ENCODE measurements around the gene ELOVL6.
"Not testable (repeated sequence)": the region's sequence is repeated elsewhere in the genome, so short reads cannot be mapped to it uniquely, and the experiment has no call there.

ELOVL6 gene

GRCh38 chr4:110085131-110085530 lies 113.3 kb downstream of the ELOVL6 start:
- in situ Hi-C loops (cut with HindIII; ENCODE audit: low sequenced_read_pairs) = no loop called here

GRCh38 chr4:110084154-110084553 lies 114.3 kb downstream of the ELOVL6 start:
- in situ Hi-C loops (cut with HindIII; ENCODE audit: low sequenced_read_pairs) = no loop called here

GRCh38 chr4:110078148-110078547 lies 120.3 kb downstream of the ELOVL6 start:
- in situ Hi-C loops (cut with HindIII; ENCODE audit: low sequenced_read_pairs) = not testable (repeated sequence)

- in situ Hi-C loops (cut with HindIII; ENCODE audit: low sequenced_read_pairs) = not testable (repeated sequence)
Observed at GRCh38 chr4:110076828-110077227, 121.6 kb downstream of the ELOVL6 start.

- in situ Hi-C loops (cut with HindIII; ENCODE audit: low sequenced_read_pairs) = no loop called here
Observed at GRCh38 chr4:110075891-110076290, 122.5 kb downstream of the ELOVL6 start.

- in situ Hi-C loops (cut with HindIII; ENCODE audit: low sequenced_read_pairs) = no loop called here
Observed at GRCh38 chr4:110075083-110075738, 123.2 kb downstream of the ELOVL6 start.

- in situ Hi-C loops (cut with HindIII; ENCODE audit: low sequenced_read_pairs) = no loop called here
Observed at GRCh38 chr4:110074570-110074969, 123.8 kb downstream of the ELOVL6 start.

GRCh38 chr4:110073053-110073845 lies 125.2 kb downstream of the ELOVL6 start:
- in situ Hi-C loops (cut with HindIII; ENCODE audit: low sequenced_read_pairs) = no loop called here

GRCh38 chr4:110071466-110071865 lies 126.9 kb downstream of the ELOVL6 start:
- in situ Hi-C loops (cut with HindIII; ENCODE audit: low sequenced_read_pairs) = no loop called here

GRCh38 chr4:110068248-110068647 lies 130.2 kb downstream of the ELOVL6 start:
- in situ Hi-C loops (cut with HindIII; ENCODE audit: low sequenced_read_pairs) = no loop called here

- in situ Hi-C loops (cut with HindIII; ENCODE audit: low sequenced_read_pairs) = no loop called here
Observed at GRCh38 chr4:110064934-110065333, 133.5 kb downstream of the ELOVL6 start.

- in situ Hi-C loops (cut with HindIII; ENCODE audit: low sequenced_read_pairs) = no loop called here
Observed at GRCh38 chr4:110064295-110064694, 134.1 kb downstream of the ELOVL6 start.

GRCh38 chr4:110062166-110062565 lies 136.2 kb downstream of the ELOVL6 start:
- in situ Hi-C loops (cut with HindIII; ENCODE audit: low sequenced_read_pairs) = no loop called here

GRCh38 chr4:110061076-110061475 lies 137.3 kb downstream of the ELOVL6 start:
- in situ Hi-C loops (cut with HindIII; ENCODE audit: low sequenced_read_pairs) = no loop called here

GRCh38 chr4:110059556-110060191 lies 138.7 kb downstream of the ELOVL6 start:
- in situ Hi-C loops (cut with HindIII; ENCODE audit: low sequenced_read_pairs) = no loop called here

- in situ Hi-C loops (cut with HindIII; ENCODE audit: low sequenced_read_pairs) = no loop called here
Observed at GRCh38 chr4:110058677-110059076, 139.7 kb downstream of the ELOVL6 start.

GRCh38 chr4:110055158-110055768 lies 143.2 kb downstream of the ELOVL6 start:
- in situ Hi-C loops (cut with HindIII; ENCODE audit: low sequenced_read_pairs) = no loop called here

- in situ Hi-C loops (cut with HindIII; ENCODE audit: low sequenced_read_pairs) = no loop called here
Observed at GRCh38 chr4:110049951-110050925, 148.2 kb downstream of the ELOVL6 start.

- in situ Hi-C loops (cut with HindIII; ENCODE audit: low sequenced_read_pairs) = no loop called here
Observed at GRCh38 chr4:110046588-110047049, 151.8 kb downstream of the ELOVL6 start.

Data from DLD1 (cell line).